DLD1 (cell line): ENCODE data around the gene FIGLA.

Source experiments
- in situ Hi-C: cut with HindIII; loops from 2 replicates; pipeline ENCODE4 v1.10.0; 2017; ENCODE audit warnings: low sequenced_read_pairs

The FIGLA gene

DNA sequence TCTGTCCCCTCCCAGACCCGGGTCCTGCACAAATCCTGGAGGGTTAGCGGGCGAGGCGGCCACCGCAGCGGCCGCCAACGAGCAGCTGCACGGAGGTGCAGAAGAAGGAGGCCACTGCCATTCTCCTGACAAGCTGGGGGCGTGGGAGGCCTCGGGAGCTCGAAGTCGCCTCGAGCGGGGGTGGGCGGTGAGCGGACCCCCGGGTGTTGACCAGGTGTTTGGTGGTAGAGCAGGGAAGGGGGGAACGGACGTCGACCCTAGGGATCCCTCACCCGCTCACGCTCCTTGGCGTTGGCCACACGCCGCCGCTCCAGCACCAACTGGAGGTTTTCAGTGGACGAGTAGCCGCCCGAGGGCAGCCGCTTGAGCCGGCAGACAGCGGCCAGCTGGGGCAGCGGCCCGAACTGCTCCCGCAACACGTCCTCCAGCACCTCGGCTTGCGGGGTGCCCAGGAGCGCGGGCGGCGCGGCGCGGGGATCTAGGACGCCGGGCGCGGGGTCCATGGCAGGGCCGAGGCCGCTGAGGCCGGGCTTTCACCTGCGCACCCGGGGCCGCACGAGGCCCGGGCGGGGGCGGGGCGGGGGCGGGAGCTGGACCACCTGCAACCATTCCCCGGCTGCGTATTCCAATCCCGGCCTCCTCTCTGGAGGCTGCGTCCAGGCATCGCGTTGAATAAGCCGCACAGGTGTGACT lies at the start of gene FIGLA:
FIGLA (minus strand) TSS at position 508 of the 693 bp plus-strand sequence; CDS start at position 503, 5 bp downstream.
- in situ Hi-C loops = no loop called here

DNA sequence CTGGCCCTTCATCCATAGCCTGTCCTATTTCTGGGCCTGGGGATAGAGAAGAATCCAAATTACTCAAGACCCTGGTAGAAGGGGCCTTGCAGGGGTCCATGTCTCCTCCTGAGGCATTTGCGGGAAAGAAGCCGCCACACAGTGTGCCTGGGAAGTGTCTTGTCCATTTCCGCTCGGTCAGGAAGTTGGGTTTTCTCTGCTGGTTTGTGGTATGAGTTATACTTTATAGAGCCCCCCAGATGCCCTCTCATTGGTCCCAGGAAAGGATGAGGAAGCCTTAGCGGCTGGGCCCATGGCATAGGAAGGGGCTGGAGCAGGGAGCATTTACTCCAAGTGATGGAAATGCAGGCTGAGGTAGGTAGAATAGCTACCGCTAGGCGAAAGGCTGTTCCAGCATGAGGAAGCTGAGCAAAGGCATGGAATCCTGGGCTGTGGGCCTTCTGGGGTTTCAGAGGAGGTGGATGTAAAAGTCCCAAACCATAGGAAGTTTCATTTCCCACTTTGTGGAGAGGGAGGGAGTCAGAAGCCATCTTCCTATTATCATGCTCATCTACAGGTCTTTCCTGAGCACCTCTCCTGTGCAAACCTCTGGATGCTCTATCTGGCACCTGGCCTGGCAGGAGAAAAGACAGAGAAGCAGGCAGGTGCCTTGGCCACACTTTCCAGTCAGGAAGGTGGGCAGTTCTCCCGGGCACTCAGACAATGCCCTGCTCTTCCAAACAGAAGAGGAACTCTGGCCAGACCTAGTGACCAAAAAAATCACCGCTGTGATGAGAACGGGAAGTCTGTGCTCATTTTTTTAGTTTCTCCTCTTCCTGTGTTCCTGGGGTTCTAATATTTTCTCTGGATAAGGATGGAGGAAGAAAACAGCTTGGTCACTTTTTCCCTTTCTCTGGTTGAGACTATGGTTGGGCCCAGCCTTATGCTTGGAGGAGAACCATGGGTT lies 47.8 kb upstream of the FIGLA start:
- in situ Hi-C loops = no loop called here

GRCh38 chr2:70835643-70836042 lies 45.2 kb upstream of the FIGLA start, which contains the start of gene CD207:
CD207 (minus strand) TSS chr2:70835816; CDS start chr2:70835776, 40 bp downstream.
- in situ Hi-C loops = no loop called here

- in situ Hi-C loops = no loop called here
These were observed 44.4 kb upstream of the FIGLA start for GRCh38 chr2:70834881-70835280.

- in situ Hi-C loops = no loop called here
These were observed 43.7 kb upstream of the FIGLA start for GRCh38 chr2:70834106-70834505.

GRCh38 chr2:70833246-70833645 lies 42.8 kb upstream of the FIGLA start:
- in situ Hi-C loops = no loop called here

- in situ Hi-C loops = no loop called here
These were observed 41.9 kb upstream of the FIGLA start for GRCh38 chr2:70832386-70832785.

GRCh38 chr2:70831861-70832260 lies 41.4 kb upstream of the FIGLA start:
- in situ Hi-C loops = no loop called here

- in situ Hi-C loops = no loop called here
These were observed 39.9 kb upstream of the FIGLA start for GRCh38 chr2:70830366-70830765.

GRCh38 chr2:70829916-70830315 lies 39.5 kb upstream of the FIGLA start:
- in situ Hi-C loops = no loop called here

DNA sequence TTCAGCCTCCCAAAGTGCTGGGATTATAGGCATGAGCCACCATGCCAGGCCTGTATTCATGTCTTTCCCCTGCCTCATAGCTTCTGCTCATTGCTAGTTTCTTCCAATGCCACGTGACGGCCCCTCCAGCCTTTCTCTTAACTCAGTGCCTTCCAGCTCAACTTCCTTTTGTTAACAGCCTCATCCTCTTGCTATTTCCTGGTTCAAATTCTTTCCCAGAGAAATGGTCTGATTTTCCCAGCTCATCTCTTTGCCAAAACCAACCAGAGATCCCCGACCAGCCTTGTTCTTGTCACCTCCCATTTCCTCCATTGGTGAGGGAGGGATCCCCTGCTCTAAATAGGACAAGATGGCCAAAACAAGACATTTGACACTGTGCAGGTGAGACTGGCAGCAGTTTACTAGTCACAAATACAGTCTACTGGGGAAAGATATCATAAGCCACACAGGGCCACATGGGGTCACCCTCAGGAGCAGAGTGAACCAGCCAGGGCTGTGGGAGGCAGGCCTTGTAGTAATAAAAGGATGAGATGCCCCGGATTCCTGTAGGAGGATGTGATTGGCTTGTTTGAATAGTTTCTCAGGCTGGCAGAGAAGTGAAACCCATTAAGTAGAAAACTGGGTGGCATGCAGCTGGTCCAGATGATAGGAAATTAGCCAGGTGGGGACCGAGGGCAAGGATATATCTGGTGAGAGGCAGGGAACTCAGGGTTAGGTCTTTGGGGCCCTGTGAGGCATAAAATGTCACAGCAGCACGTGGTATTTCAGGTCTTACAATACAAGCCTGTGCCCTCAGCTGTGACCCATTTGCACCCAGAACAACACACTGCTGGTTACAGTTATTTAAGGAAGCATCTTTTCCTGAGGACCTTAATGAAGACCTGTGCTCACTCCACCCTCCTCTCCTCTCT lies 38.7 kb upstream of the FIGLA start:
- in situ Hi-C loops = no loop called here

DNA sequence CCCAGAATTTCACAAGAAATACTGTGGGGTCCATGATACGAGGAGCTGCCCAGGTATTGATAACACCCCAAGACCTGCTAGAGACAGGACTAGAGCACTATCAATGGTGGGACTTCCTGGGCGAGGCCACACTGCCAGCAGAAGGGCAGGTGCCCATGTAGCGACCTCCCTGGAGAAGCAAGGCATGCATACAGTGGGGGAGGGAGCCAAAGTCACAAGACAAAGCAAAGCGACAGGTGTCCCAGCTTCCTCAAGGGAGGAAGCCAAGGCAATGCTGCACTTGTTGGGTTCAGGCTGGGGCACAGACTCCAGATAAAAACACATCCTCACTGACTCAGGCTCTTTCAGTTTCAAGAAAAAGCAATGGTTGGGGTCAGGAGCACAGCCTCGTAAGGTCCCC lies 37.7 kb upstream of the FIGLA start:
- in situ Hi-C loops = no loop called here

- in situ Hi-C loops = no loop called here
These were observed 36.9 kb upstream of the FIGLA start for GRCh38 chr2:70827388-70827787.

DNA sequence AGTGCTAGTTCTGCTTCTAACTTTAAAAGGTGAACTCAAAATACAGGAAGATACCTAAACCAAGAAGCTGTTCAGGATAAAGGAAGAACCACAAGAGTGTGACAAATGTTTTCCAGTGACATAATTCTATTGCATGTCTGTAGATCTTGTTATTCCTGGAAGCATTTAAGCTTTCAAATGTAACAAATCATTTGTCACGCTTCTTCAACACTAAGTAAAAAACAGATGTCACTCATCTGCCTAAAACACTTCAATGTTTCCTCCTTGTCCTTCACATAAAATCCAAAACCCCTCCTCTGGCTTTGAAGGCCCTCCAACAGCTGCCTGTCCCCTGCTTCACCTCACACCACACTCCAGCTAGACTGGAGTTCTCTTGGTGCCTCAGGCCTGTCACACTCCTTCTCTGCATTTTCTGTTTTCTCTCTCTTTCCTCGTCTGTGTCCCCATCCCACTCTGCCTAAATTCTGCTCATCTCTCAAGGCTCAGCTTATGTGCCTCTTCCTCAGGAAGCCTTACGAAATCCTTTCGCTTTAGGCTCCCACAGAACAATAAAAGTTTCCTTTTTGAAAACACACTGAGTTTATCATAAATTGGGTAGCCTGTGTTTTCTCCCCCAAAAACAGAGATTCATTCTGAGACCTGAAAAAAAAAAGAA lies 36.4 kb upstream of the FIGLA start:
- in situ Hi-C loops = no loop called here

DNA sequence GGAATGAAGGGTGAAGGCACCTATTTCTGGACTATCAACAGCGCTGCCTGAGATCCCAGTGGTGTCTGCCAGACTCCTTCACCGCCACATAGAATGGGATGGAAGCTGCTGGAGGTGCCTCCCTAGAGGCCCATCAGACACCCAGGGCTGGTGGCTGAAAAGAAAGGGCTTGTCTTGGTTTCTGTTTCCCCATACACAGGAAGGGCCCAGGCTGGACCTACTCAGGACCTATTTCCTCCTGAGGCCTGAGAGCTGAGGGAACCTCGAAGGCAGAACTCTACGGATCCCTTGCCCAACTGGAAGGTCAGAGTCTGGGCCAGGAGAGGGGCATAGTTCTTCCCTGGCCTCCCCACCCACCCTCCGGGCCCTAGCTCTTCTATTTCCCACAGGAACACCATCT lies 32.8 kb upstream of the FIGLA start:
- in situ Hi-C loops = no loop called here

DNA sequence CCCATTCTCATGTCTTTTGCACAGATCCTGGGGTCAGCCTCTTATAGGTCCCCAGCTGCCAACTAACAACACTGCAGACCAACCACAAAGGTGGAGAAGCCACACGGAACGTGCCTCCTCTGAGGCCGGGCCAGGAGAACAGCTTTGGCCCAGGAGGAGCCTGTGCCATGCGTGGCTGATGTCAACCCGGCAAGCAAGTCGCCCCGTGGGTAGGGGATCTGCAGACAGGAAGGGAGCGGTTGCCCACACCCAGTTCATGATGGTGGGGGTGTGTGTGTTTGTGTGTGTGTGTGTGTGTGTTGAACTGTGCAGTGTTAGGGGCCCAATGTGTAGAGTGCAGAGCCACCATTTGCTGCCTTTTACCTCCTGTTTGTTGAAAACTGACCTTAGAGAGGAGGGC lies 32.4 kb upstream of the FIGLA start:
- in situ Hi-C loops = no loop called here

DNA sequence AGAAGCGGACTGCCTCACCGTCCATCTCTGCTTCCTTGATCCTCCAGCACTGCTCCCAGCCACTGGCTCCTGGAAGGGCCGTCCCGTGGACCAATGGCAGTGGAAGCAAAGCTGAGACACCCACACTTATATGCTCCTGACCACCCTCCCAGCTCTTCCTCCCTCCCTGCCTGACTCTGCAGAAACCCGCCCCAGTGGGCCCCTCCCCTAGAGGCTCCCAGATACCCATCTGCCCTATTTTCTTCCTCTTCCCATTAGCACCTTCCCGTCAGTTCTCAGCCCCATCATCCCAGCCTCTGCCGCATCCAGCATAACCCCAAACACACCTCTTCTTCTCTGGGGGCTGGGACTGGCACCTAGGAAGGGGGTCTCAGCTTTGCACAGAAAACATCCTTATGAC lies 30.1 kb upstream of the FIGLA start, which contains the start of gene CLEC4F:
CLEC4F (minus strand) TSS at position 101 of the 400 bp plus-strand sequence; CDS start at position 25, 76 bp downstream.
- in situ Hi-C loops = no loop called here

DNA sequence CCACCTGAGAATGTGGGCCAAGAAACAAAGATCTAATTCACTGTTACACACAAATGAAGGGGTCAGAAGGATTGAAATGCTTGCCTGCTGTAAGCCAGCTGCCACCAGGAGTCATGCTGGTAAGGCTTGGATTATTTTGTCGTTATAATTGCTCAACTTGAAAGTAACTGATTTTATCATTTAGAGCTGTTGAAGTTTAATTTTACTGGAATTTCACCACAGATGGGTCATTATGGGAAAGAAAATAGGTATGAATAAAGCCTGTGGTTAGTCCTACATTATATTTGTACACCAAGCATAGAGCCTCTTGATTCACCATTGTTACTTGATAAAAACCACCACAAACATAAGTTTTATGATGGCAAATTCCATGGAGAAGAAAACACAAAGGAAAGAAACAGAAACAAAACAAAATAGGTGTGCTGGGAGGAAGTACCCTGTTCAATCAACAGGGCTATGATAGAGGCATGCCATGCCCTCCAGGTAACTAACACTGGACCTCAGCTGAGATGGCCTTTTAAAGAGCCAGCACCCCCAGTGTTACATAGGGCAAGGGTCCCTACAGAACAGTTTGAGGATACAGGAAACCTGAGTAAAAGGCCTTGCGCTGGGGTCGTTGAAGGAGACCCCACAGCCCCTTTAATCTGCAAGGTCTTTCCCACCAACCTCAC lies 27.0 kb upstream of the FIGLA start:
- in situ Hi-C loops = no loop called here

- in situ Hi-C loops = no loop called here
These were observed 26.3 kb upstream of the FIGLA start for GRCh38 chr2:70816726-70817125.
